ENCODE results near the gene CFAP299. TPM values are rescaled to one million over a fixed set of nuclear protein-coding genes. Genes with fewer than 3 reads are reported as not detected.

The CFAP299 gene
- total RNA-seq, 1 experiment from 2014 or later: not detected

DNA sequence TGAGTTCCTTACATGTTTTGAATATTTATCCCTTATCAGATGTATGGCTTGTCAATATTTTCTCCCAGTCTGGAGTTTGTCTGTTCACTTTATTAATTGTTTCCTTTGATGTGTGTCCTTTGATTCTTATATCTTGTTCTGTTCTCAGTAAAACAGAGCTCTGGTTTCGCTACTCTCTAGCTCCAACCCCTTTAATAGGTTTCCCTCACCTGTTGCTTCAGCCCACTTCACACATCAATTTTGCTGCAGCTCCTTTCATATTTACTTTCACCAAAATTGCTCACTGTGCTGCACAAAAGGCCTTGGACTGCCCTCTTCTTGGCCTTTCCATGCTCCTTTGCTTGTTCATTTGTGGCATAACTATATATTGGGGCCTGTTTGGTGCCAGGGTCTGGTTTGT is 85.1 kb downstream of the CFAP299 start:
- Histone ChIP-seq H3K4me3 (no peak overlapping the region), H2AFZ (no peak overlapping the region), H3K79me2 (ENCODE audit: low read depth) (no peaks in the 10 kb centered on the region), H3K9me3 (ENCODE audit: insufficient read depth, low read depth) (no peaks in the 10 kb centered on the region), H3F3A (ENCODE audit: insufficient read depth, low read depth) (no peaks in the 10 kb centered on the region), H3K4me2 (no peak overlapping the region), H3K4me1 (replicated peaks; ENCODE audit: insufficient read depth) (no peaks in the 10 kb centered on the region), H4K20me1 (ENCODE audit: insufficient read depth) (no peaks in the 10 kb centered on the region), H3K27me3 (ENCODE audit: insufficient read depth, low read depth) (no peaks in the 10 kb centered on the region), H3K27ac (no peak overlapping the region), H3K36me3 (ENCODE audit: low read depth) (no peaks in the 10 kb centered on the region), H3K9me2 (ENCODE audit: insufficient read depth) (no peaks in the 10 kb centered on the region)
- ChIA-PET POLR2A (ENCODE audit: unreplicated experiment) (no interaction called here), CTCF (no interaction called here)
- no peak for DNase-seq
- BruUV-seq (replicated peaks): no TSS peak
- TF ChIP-seq EZH2 (IDR thresholded peaks at IDR 0.05; ENCODE audit: low read depth): no peak
- TF ChIP-seq, protein P1, sequence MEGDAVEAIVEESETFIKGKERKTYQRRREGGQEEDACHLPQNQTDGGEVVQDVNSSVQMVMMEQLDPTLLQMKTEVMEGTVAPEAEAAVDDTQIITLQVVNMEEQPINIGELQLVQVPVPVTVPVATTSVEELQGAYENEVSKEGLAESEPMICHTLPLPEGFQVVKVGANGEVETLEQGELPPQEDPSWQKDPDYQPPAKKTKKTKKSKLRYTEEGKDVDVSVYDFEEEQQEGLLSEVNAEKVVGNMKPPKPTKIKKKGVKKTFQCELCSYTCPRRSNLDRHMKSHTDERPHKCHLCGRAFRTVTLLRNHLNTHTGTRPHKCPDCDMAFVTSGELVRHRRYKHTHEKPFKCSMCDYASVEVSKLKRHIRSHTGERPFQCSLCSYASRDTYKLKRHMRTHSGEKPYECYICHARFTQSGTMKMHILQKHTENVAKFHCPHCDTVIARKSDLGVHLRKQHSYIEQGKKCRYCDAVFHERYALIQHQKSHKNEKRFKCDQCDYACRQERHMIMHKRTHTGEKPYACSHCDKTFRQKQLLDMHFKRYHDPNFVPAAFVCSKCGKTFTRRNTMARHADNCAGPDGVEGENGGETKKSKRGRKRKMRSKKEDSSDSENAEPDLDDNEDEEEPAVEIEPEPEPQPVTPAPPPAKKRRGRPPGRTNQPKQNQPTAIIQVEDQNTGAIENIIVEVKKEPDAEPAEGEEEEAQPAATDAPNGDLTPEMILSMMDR (conservative IDR thresholded peaks at IDR 0.05): no peak
- intact Hi-C loops (cut with micrococcal nuclease; ENCODE audit: unreplicated experiment): no loop called here

GRCh38 chr4:80422727-80423404 is 87.3 kb downstream of the CFAP299 start:
- H3K4me1 ChIP-seq (replicated peaks; ENCODE audit: insufficient read depth): no peaks in the 10 kb centered on the region
- no peak overlapping the region for H3K4me3 ChIP-seq
- DNase-seq: no peak
- H3K27me3 ChIP-seq (ENCODE audit: insufficient read depth, low read depth): no peaks in the 10 kb centered on the region
- H4K20me1 ChIP-seq (ENCODE audit: insufficient read depth): no peaks in the 10 kb centered on the region
- TF ChIP-seq, protein P1 (conservative IDR thresholded peaks at IDR 0.05): no peak
- no peak for TF ChIP-seq EZH2 (IDR thresholded peaks at IDR 0.05; ENCODE audit: low read depth)
- no peaks in the 10 kb centered on the region for H3K9me2 ChIP-seq (ENCODE audit: insufficient read depth)
- H3K27ac ChIP-seq: no peak overlapping the region
- no peak overlapping the region for H2AFZ ChIP-seq
- H3F3A ChIP-seq (ENCODE audit: insufficient read depth, low read depth): no peaks in the 10 kb centered on the region
- BruUV-seq (replicated peaks): no TSS peak
- no peaks in the 10 kb centered on the region for H3K79me2 ChIP-seq (ENCODE audit: low read depth)
- intact Hi-C loops (cut with micrococcal nuclease; ENCODE audit: unreplicated experiment): no loop called here
- H3K36me3 ChIP-seq (ENCODE audit: low read depth): no peaks in the 10 kb centered on the region
- ChIA-PET CTCF (no interaction called here), POLR2A (ENCODE audit: unreplicated experiment) (no interaction called here)
- H3K9me3 ChIP-seq (ENCODE audit: insufficient read depth, low read depth): no peaks in the 10 kb centered on the region
- H3K4me2 ChIP-seq: no peak overlapping the region

DNA sequence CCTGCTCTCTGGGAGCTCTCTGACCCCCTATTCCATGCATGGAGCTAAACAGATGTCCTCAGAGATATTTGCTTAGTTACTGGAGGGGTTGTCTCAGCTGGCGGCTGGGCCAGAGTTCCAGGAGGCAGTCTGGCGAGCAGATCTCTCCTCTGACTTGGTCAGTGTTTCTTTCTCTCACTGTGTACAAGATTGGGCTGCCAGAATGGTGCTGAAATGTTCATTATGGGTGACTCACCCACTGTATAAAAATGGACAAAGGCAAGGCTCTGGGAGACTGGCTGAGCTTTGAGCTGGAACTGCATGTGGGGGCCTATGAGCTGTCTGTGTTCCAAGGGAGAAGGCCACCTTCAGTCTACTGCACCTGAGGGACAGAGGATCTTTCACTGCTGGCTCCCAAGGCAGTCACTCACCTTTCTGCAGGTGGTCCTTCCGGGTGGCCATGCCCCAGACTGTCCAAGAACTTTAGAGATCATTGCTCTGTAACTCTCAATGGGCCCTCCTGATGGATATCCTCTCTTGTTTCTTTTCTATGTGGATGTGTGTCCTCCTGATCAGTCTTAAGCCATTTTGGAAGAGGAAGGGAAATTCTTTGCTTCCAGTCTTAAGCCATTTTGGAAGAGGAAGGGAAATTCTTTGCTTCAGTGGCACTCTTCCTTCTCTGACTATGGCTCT is 88.2 kb downstream of the CFAP299 start:
- BruUV-seq (replicated peaks): no TSS peak
- Histone ChIP-seq H3K4me2 (no peak overlapping the region), H3K79me2 (ENCODE audit: low read depth) (no peaks in the 10 kb centered on the region), H3K27ac (no peak overlapping the region), H3K9me3 (ENCODE audit: insufficient read depth, low read depth) (no peaks in the 10 kb centered on the region), H3K4me3 (no peak overlapping the region), H3K9me2 (ENCODE audit: insufficient read depth) (no peaks in the 10 kb centered on the region), H3F3A (ENCODE audit: insufficient read depth, low read depth) (no peaks in the 10 kb centered on the region), H3K36me3 (ENCODE audit: low read depth) (no peaks in the 10 kb centered on the region), H3K27me3 (ENCODE audit: insufficient read depth, low read depth) (no peaks in the 10 kb centered on the region), H4K20me1 (ENCODE audit: insufficient read depth) (no peaks in the 10 kb centered on the region), H3K4me1 (replicated peaks; ENCODE audit: insufficient read depth) (no peaks in the 10 kb centered on the region), H2AFZ (peak overlapping the region; percentile 33; the same call in 1 of the 2 replicates)
- DNase-seq: no peak
- no peak for TF ChIP-seq EZH2 (IDR thresholded peaks at IDR 0.05; ENCODE audit: low read depth)
- TF ChIP-seq, protein P1 (conservative IDR thresholded peaks at IDR 0.05): no peak
- POLR2A ChIA-PET (ENCODE audit: unreplicated experiment): no interaction called here
- CTCF ChIA-PET: no interaction called here
- intact Hi-C loops (cut with micrococcal nuclease; ENCODE audit: unreplicated experiment): no loop called here
